Glutamatergic neuron (in vitro differentiated cells): ENCODE data around the gene PARP8. TPM values are rescaled to one million over a fixed set of nuclear protein-coding genes. Genes with fewer than 3 reads are reported as not detected.

Source experiments
- DNase-seq: peaks from one replicate; pipeline ENCODE4 v3.0.0; 2022
- H3K27ac Mint-ChIP-seq: one replicate; pipeline ENCODE4 v1.8.0; 2020; ENCODE audit warnings: mild to moderate bottlenecking, mixed read lengths, inconsistent platforms; ENCODE audit not compliant: unreplicated experiment
- H3K27me3 Mint-ChIP-seq: one replicate; pipeline ENCODE4 v1.8.0; 2020; ENCODE audit warnings: mild to moderate bottlenecking, moderate library complexity, mixed read lengths, inconsistent platforms; ENCODE audit not compliant: unreplicated experiment
- H3K36me3 Mint-ChIP-seq: one replicate; pipeline ENCODE4 v1.8.0; 2020; ENCODE audit warnings: mild to moderate bottlenecking, mixed read lengths, inconsistent platforms; ENCODE audit not compliant: unreplicated experiment
- H3K4me1 Mint-ChIP-seq: one replicate; pipeline ENCODE4 v1.8.0; 2020; ENCODE audit warnings: mild to moderate bottlenecking, low read depth, mixed read lengths, inconsistent platforms; ENCODE audit not compliant: unreplicated experiment
- H3K4me3 Mint-ChIP-seq: one replicate; pipeline ENCODE4 v1.8.0; 2020; ENCODE audit warnings: mild to moderate bottlenecking, mixed read lengths, inconsistent platforms; ENCODE audit not compliant: unreplicated experiment
- H3K9me3 Mint-ChIP-seq: one replicate; pipeline ENCODE4 v1.8.0; 2020; ENCODE audit warnings: mild to moderate bottlenecking, moderate library complexity, mixed read lengths, inconsistent platforms; ENCODE audit not compliant: unreplicated experiment
- total RNA-seq: library from RNA; stranded (reverse); fragmentation: NEBNext Ultra II Directional; extraction: Animal tissue kit (Norgen Biotek cat#: 25700); gene quantifications from one replicate; pipeline ENCODE4 v1.2.1, GENCODE V29; 2021; ENCODE audit not compliant: unreplicated experiment
- TF ChIP-seq, protein P1 (sequence below): fragments of 200-600 bp; sonication (generic); IDR thresholded peaks from one replicate; pipeline ENCODE4 v1.5.0; 2021; ENCODE audit not compliant: partially characterized antibody, unreplicated experiment

PARP8 gene
- total RNA-seq, 1 donor from 2014 or later: 11.3 TPM

DNA sequence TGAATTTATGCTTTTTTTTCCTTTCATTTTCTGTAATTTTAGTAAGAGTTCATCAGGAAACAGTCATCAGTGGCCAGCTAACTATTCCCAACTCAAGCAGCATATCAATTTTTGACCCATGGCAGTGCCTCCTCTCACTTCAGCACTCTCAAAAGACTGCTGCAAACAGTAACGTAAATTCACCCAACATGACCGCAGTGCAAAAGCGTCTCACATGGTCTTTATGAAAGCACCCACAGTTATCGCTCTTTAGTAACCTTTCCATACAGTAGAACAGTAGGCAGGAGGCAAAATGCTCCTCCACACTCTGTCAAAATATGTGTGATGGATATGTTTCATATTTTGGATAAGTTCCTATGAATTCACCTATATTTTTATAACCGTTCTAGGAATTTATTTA lies 48.6 kb downstream of the PARP8 start:
- H3K36me3 Mint-ChIP-seq: no peaks in the 10 kb centered on the region
- no peak for DNase-seq
- H3K27ac Mint-ChIP-seq: no peak overlapping the region
- no peaks in the 10 kb centered on the region for H3K9me3 Mint-ChIP-seq
- TF ChIP-seq, protein P1, sequence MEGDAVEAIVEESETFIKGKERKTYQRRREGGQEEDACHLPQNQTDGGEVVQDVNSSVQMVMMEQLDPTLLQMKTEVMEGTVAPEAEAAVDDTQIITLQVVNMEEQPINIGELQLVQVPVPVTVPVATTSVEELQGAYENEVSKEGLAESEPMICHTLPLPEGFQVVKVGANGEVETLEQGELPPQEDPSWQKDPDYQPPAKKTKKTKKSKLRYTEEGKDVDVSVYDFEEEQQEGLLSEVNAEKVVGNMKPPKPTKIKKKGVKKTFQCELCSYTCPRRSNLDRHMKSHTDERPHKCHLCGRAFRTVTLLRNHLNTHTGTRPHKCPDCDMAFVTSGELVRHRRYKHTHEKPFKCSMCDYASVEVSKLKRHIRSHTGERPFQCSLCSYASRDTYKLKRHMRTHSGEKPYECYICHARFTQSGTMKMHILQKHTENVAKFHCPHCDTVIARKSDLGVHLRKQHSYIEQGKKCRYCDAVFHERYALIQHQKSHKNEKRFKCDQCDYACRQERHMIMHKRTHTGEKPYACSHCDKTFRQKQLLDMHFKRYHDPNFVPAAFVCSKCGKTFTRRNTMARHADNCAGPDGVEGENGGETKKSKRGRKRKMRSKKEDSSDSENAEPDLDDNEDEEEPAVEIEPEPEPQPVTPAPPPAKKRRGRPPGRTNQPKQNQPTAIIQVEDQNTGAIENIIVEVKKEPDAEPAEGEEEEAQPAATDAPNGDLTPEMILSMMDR: no peak
- H3K27me3 Mint-ChIP-seq: no peaks in the 10 kb centered on the region
- H3K4me1 Mint-ChIP-seq: peaks cover under 1% of the 10 kb centered on the region
- H3K4me3 Mint-ChIP-seq: no peak overlapping the region

DNA sequence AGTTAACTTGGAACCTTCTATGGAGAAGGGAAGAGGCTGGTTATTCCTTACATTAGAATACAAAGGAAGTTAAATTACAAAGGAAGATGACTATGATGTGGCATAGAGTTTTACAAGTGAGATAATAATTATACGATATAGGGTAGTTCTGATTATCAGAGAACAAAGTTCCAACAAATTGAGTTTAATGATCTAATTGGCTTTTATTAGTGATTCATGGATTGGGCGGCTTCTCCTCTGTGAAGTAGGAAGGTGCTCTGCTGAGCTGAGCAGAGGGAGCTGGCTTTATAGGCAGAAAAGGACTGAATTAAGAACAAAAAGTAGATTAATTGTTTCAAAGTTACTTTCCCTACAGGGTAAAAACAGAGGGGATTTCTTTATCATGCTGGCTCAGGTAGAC lies 49.7 kb downstream of the PARP8 start:
- Mint-ChIP-seq H3K27ac (no peak overlapping the region), H3K4me3 (no peak overlapping the region), H3K36me3 (no peaks in the 10 kb centered on the region), H3K9me3 (no peaks in the 10 kb centered on the region), H3K4me1 (peaks cover 4% of the 10 kb centered on the region), H3K27me3 (no peaks in the 10 kb centered on the region)
- TF ChIP-seq, protein P1: no peak
- DNase-seq: no peak

DNA sequence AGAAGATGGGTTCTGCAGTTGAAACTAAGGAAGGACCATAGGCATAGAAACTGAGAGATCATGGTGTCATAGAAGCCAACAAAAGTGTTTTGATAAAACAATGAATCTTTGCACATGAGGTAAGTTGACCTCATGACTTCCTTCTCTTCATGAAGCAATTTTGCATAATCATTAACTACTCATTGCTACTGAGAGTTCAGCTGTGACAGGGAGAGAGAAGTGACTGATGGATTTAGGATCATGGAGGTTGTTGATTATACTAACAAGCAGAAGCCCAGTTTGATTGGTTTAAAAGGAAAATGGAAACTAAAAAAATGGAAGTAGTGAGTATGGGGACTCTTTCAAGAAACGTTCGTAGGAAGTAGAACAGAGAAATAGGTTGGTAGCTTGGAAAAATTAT lies 51.2 kb downstream of the PARP8 start:
- Mint-ChIP-seq H3K9me3 (no peaks in the 10 kb centered on the region), H3K4me1 (peaks cover 4% of the 10 kb centered on the region), H3K36me3 (no peaks in the 10 kb centered on the region), H3K27me3 (no peaks in the 10 kb centered on the region), H3K27ac (no peak overlapping the region), H3K4me3 (no peak overlapping the region)
- TF ChIP-seq, protein P1: no peak
- DNase-seq: no peak

DNA sequence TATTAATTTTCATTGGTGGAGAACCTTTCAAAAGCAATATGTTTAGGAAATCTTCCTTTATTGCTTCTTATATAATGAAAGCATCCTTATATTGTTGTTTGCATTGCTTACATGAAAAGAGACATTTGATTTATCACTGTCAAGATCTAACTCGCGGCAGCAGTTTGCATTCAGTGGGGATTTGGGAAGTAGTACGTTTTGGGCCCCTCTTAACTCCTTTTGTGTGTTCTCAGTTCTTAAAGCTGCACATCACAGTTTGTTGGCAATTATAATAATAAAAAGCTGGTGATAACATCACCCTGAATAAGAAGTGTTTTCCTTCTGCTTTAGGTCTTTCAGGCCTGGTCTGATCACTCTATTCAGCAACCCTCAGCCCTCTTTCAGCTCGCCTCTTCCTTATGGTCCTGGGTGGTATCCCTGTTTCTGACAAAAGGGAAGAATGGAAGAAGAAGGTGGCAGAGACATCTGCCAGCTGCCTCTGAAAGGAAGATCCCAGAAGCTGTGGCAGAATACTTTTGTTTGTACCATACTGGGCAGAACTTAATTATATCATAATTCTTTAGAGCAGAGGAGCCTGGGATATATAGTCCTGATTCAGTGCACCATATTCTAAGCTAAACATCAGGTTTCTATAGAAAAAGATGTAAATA lies 53.7 kb downstream of the PARP8 start:
- Mint-ChIP-seq H3K27ac (no peak overlapping the region), H3K4me1 (peaks cover 4% of the 10 kb centered on the region), H3K36me3 (no peaks in the 10 kb centered on the region), H3K9me3 (no peaks in the 10 kb centered on the region), H3K4me3 (no peak overlapping the region), H3K27me3 (no peaks in the 10 kb centered on the region)
- DNase-seq: no peak
- TF ChIP-seq, protein P1: no peak

DNA sequence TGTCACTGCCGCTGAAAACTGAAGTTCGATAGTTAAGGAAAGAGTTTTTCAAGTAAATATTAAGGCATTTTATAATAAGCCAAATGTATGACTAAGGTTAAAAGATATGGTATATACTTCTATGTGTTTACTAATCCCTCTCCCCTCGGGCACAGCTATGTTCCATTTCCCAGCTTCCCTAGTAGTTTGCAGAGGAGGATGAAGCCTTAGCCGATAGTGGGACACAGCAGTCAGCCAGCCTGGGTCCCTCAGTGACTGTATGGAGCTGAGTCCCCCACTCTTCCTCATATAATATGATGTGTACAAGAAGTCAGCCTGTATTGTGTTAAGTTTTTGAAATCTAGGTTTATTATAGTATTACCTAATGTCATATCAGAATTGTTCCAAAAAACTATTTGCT lies 55.8 kb downstream of the PARP8 start:
- H3K27me3 Mint-ChIP-seq: no peaks in the 10 kb centered on the region
- no peaks in the 10 kb centered on the region for H3K9me3 Mint-ChIP-seq
- no peak overlapping the region for H3K27ac Mint-ChIP-seq
- TF ChIP-seq, protein P1: no peak
- no peaks in the 10 kb centered on the region for H3K36me3 Mint-ChIP-seq
- peaks cover 11% of the 10 kb centered on the region for H3K4me1 Mint-ChIP-seq
- no peak overlapping the region for H3K4me3 Mint-ChIP-seq
- no peak for DNase-seq
